HepG2 (cell line): Measurements from ENCODE around the gene TIMM44. TPM values are rescaled to one million over a fixed set of nuclear protein-coding genes. Genes with fewer than 3 reads are reported as not detected.

Source experiments
- ATAC-seq: fragments of 200-7000 bp; cut with Tn5 transposase; 3 replicates; pipeline ENCODE4 v1.9.1; 2020; ENCODE audit warnings: mild to moderate bottlenecking, moderate library complexity
- BruUV-seq: library from RNA; stranded (reverse); fragments of 400-500 nt; replicated peaks from 2 replicates; lab custom pipeline; 2021; lab: Mats Ljungman, UMichigan
- CTCF ChIA-PET: fragments of 300-600 bp; formaldehyde crosslinking; extraction: SDS; loops from one replicate; lab custom pipeline; 2021; ENCODE audit warnings: low total read pairs, inconsistent platforms, low intra/inter-chr PET ratio; lab: Yijun Ruan, JAX
- POLR2A ChIA-PET: fragments of 350-600 bp; sonication (Branson Sonifier 250); formaldehyde crosslinking; loops from one replicate; lab custom pipeline; 2020; ENCODE audit warnings: antibody characterized with exemption, inconsistent platforms; lab: Yijun Ruan, JAX
- DNase-seq: peaks from one replicate; pipeline ENCODE4 v3.0.0-alpha.2; 2015; ENCODE audit warnings: low spot score
- FAIRE-seq: peaks from 3 replicates; lab custom pipeline; 2011; peaks lifted over from hg19 to GRCh38; lab: Jason Lieb, UNC
- H2AFZ ChIP-seq: one replicate; pipeline ENCODE4 v1.6.1; 2011; ENCODE audit warnings: low read length, inconsistent platforms
- H3K27ac ChIP-seq: fragments of 300-600 bp; 3 replicates; pipeline ENCODE4 v1.8.0; 2011; ENCODE audit warnings: mixed run types, mild to moderate bottlenecking, mixed read lengths, low read length, inconsistent platforms; ENCODE audit not compliant: insufficient read depth; ENCODE audit errors: extremely low read length
- H3K27me3 ChIP-seq, 2 experiments: fragments of 200-600 bp in 1 of 2; 2 replicates in 1 of 2; 3 replicates in 1 of 2; pipeline versions ENCODE4 v1.6.0 to v1.8.0; 2011; ENCODE audit warnings: low read length in 2 of 2, mild to moderate bottlenecking in 2 of 2, moderate library complexity in 2 of 2, inconsistent platforms in 1 of 2; ENCODE audit not compliant: insufficient read depth in 2 of 2, control insufficient read depth in 1 of 2
- H3K36me3 ChIP-seq, 2 experiments: fragments of 200-600 bp in 1 of 2; replicated peaks in 1 of 2; 2 replicates in 1 of 2; 3 replicates in 1 of 2; pipeline versions ENCODE4 v1.5.1 to v1.8.0; 2011; ENCODE audit warnings: low read length in 2 of 2, inconsistent platforms in 1 of 2; ENCODE audit not compliant: insufficient read depth in 2 of 2, control insufficient read depth in 1 of 2
- H3K4me1 ChIP-seq: 2 replicates; pipeline ENCODE4 v1.5.1; 2012; ENCODE audit warnings: low read length, inconsistent platforms; ENCODE audit not compliant: insufficient read depth
- H3K4me2 ChIP-seq: 2 replicates; pipeline ENCODE4 v1.6.0; 2011; ENCODE audit warnings: low read depth, low read length, inconsistent platforms
- H3K4me3 ChIP-seq, 3 experiments: fragments of 200-600 bp in 1 of 3; sonication (generic), shearing (Covaris generic) in 1 of 3; replicated peaks in 1 of 3; 2 replicates each; pipeline ENCODE4 v1.5.1; 2011 to 2016; ENCODE audit warnings: low read length in 3 of 3, inconsistent platforms in 2 of 3, low read depth in 2 of 3, mild to moderate bottlenecking in 2 of 3, control low read depth in 1 of 3, mixed read lengths in 1 of 3; ENCODE audit not compliant: insufficient read depth in 1 of 3
- H3K79me2 ChIP-seq: one replicate; pipeline ENCODE4 v1.6.1; 2011; ENCODE audit warnings: low read length, inconsistent platforms; ENCODE audit not compliant: insufficient read depth
- H3K9ac ChIP-seq: 2 replicates; pipeline ENCODE4 v1.6.0; 2011; ENCODE audit warnings: mild to moderate bottlenecking, low read depth, low read length, inconsistent platforms; ENCODE audit not compliant: insufficient read depth
- H3K9me3 ChIP-seq: 2 replicates; pipeline ENCODE4 v1.5.1; 2012; ENCODE audit warnings: mild to moderate bottlenecking, low read length
- H4K20me1 ChIP-seq: 2 replicates; pipeline ENCODE4 v1.6.0; 2011; ENCODE audit warnings: inconsistent platforms, mild to moderate bottlenecking, low read length, moderate library complexity; ENCODE audit not compliant: insufficient read depth
- HNRNPK ChIP-seq: fragments of 200-400 bp; formaldehyde crosslinking; IDR thresholded peaks from 2 replicates; pipeline ENCODE4 v1.6.1; 2018; ENCODE audit warnings: low read length, low read depth, moderate library complexity, mild to moderate bottlenecking; ENCODE audit not compliant: poor library complexity, severe bottlenecking
- PCBP2 ChIP-seq: fragments of 200-400 bp; formaldehyde crosslinking; optimal IDR thresholded peaks from 2 replicates; pipeline ENCODE3; 2018; ENCODE audit warnings: low read length, low read depth; ENCODE audit not compliant: poor library complexity, severe bottlenecking
- RCOR2 ChIP-seq: IDR thresholded peaks from 2 replicates; pipeline ENCODE4 v1.6.1; 2016; ENCODE audit warnings: missing biosample characterization, missing genetic modification reagents
- THAP7 ChIP-seq: sonication (generic); formaldehyde crosslinking; IDR thresholded peaks from 2 replicates; pipeline ENCODE4 v1.8.1; 2023; ENCODE audit warnings: mild to moderate bottlenecking, missing genetic modification reagents
- U2AF1 ChIP-seq: fragments of 200-400 bp; formaldehyde crosslinking; optimal IDR thresholded peaks from 2 replicates; pipeline ENCODE3; 2017; ENCODE audit warnings: mild to moderate bottlenecking, low read depth, low read length
- ZFP90 ChIP-seq: sonication (generic); formaldehyde crosslinking; IDR thresholded peaks from 2 replicates; pipeline ENCODE4 v1.8.0; 2022; ENCODE audit warnings: missing genetic modification reagents, mild to moderate bottlenecking, inconsistent platforms, borderline replicate concordance
- ZNF282 ChIP-seq: fragments of 450-650 bp; IDR thresholded peaks from 2 replicates; pipeline ENCODE4 v1.6.1; 2018; ENCODE audit not compliant: partially characterized antibody
- WGBS: methylation state at CpG from one replicate; pipeline ENCODE4 v1.1.6; 2017; ENCODE audit warnings: low lambda C conversion rate; 5-methylcytosine and 5-hydroxymethylcytosine counted together
- in situ Hi-C: cut with HindIII; loops from 2 replicates; pipeline ENCODE4 v1.10.0; 2017; ENCODE audit warnings: low pct_unique_long_range_greater_than_20kb; ENCODE audit not compliant: extremely low pct_ligation_motif_present
- intact Hi-C: fragments of 100-400 bp; cut with micrococcal nuclease; formaldehyde crosslinking; loops from one replicate; pipeline ENCODE4 v1.10.0; 2022; ENCODE audit not compliant: unreplicated experiment
- polyA plus RNA-seq, 8 experiments: library from polyadenylated mRNA; depleted of rRNA in 3 of 8; stranded (reverse) in 7 of 8; unstranded in 1 of 8; fragments of >200 nt; fragmentation: Illumina TruSeq in 4 of 8; extraction: Trizol in 4 of 8; gene quantifications; 2 replicates each; pipeline versions ENCODE4 v1.2.1 to v1.2.3, GENCODE V29; 2011 to 2016; ENCODE audit warnings: low read depth in 4 of 8, missing spikeins in 1 of 8, mixed read lengths in 1 of 8; ENCODE audit not compliant: insufficient read depth in 1 of 8
- total RNA-seq, 5 experiments: library from RNA; depleted of rRNA; stranded (reverse); fragments of >200 nt; fragmentation: Illumina TruSeq; extraction: Trizol; gene quantifications; 2 replicates each; pipeline ENCODE4 v1.2.3, GENCODE V29; 2016; ENCODE audit warnings: low read depth in 1 of 5

The TIMM44 gene
- total and polyA plus RNA-seq, 2 of the 13 experiments (the other 11 are each of a cell fraction or from before 2014, with no cell fraction given), result 42.9 to 72.6 TPM

GRCh38 chr19:7953576-7953975, 10.1 kb upstream of the TIMM44 start (continued):
- no peak for TF ChIP-seq ZNF282
- TF ChIP-seq RCOR2 (CRISPR knock-in tag), result no peak

- Histone ChIP-seq H3K27ac (no peak overlapping the region), H3K4me1 (peaks cover 16% of the 10 kb centered on the region), H3K9ac (no peak overlapping the region), H3K4me2 (no peak overlapping the region), H4K20me1 (no peaks in the 10 kb centered on the region), H3K79me2 (no peaks in the 10 kb centered on the region), H3K9me3 (no peaks in the 10 kb centered on the region), H3K36me3 (no peaks in the 10 kb centered on the region; a peak in 2 of 5 replicates), H2AFZ (no peak overlapping the region), H3K4me3 (no peak overlapping the region), H3K27me3 (no peaks in the 10 kb centered on the region)
- intact Hi-C loops, result no loop called here
- FAIRE-seq (no peak), DNase-seq (no peak), ATAC-seq (no peak)
- in situ Hi-C loops, result no loop called here
- 62% methylated on average over 3 of the region's 3 CpGs for WGBS
- BruUV-seq, result no TSS peak
- TF ChIP-seq ZFP90 (CRISPR knock-in tag) (no peak), U2AF1 (no peak), PCBP2 (peak; percentile 53), THAP7 (CRISPR knock-in tag) (no peak), HNRNPK (peak; percentile 36)
- ChIA-PET CTCF (no interaction called here), POLR2A (no interaction called here)
These were observed 9.6 kb upstream of the TIMM44 start for GRCh38 chr19:7953060-7953459.
